Measurements from ENCODE around the gene IGFBPL1. TPM values are rescaled to one million over a fixed set of nuclear protein-coding genes. Genes with fewer than 3 reads are reported as not detected.
A peak's percentile ranks its signal among the peaks of the same experiment; 100 is the strongest.

Gene IGFBPL1
- total RNA-seq, 6 donors from 2014 or later, result 0.66 to 2.6 (median 1.4) TPM; not detected in 3

DNA sequence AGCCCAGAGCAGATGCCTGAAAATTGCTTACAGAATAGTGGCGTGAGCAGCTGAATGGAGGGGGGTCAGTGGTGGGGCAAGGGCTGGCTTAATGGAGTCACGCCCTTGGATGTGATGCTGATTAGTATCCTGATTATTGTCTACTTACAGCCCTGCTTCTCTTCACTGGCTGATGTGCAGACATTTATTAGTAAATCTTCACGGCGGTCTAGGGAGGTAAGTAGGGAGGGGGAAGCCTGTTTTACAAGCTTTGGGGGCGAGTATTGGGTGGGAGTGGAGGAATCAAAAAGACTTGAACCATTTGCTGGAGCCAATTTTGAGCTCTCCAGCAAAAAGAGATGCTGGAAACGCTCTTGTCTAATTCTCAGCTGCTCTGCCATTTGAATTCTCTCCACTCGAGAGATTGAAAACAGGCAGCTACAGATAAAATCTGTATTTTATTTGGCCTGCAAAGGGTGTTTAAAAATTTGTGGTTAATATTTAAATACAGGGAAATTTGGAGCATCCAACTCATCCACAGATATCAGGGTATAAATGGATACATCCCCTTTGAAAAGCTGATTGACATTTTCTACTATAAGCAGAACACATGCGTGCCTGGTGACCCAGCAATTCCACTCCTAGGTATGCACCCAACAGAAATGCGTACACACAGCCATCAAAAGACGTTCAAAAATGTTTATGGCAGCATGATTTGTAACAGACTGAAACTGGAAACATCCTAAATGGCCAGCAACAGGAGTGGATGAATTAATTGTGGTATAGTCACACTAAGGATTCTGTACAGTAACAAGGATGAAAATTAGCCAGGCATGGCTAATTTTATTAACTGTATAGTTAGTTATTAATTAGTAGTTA, 51.3 kb downstream of the IGFBPL1 start:
- 63 to 74% methylated on average over 10 of the region's 10 CpGs for whole genome bisulfite sequencing, 2 donors
- Histone ChIP-seq H3K27me3 (no peaks in the 10 kb centered on the region), H3K4me1 (no peaks in the 10 kb centered on the region), H3K36me3 (no peaks in the 10 kb centered on the region), H3K27ac (no peak overlapping the region), H3K4me3 (no peak overlapping the region), H3K9me3 (no peaks in the 10 kb centered on the region)
- TF ChIP-seq POLR2A (IDR thresholded peaks at IDR 0.05) (no peak), EP300 (IDR thresholded peaks at IDR 0.05) (no peak), POLR2AphosphoS5 (IDR thresholded peaks at IDR 0.05) (no peak), CTCF (IDR thresholded peaks at IDR 0.05) (no peak)
- ATAC-seq (ENCODE audit: low FRiP score in 2 of 2) (no peak), DNase-seq (no peak)

- WGBS, 2 donors, result 71 to 74% methylated on average over 2 of the region's 2 CpGs
- TF ChIP-seq CTCF (IDR thresholded peaks at IDR 0.05) (peak in 3 of 6 experiments; percentile 10 to 56 (median 38)), POLR2A (IDR thresholded peaks at IDR 0.05) (no peak)
- Histone ChIP-seq H3K4me1 (no peaks in the 10 kb centered on the region), H3K4me3 (no peak overlapping the region), H3K27me3 (no peaks in the 10 kb centered on the region), H3K36me3 (no peaks in the 10 kb centered on the region), H3K9me3 (no peaks in the 10 kb centered on the region), H3K27ac (no peak overlapping the region)
- ATAC-seq (ENCODE audit: low FRiP score in 2 of 2), result peak; percentile 47 to 77
- DNase-seq, result peak in 1 of 2 donors; percentile 31
Measured at GRCh38 chr9:38371495-38371894, 52.8 kb downstream of the IGFBPL1 start.

DNA sequence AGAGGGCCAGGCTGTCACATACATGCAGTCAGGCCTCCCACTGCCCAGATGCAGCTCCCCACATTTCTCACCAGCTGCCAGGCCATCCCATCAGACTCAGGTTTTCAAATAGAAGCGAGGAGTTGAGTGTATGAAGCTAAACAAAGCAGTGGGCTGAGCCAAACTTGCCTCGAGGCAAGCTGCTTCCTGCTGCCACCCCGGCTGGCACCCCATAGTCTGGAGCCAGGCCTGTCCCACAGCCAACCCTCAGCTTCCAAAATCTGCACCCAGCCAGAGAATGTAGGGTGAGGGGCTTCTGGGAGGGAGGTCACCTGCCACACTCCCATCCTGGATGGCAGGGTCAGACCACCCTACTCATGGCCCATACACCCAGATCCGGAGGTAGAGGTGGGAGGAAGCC, 54.1 kb downstream of the IGFBPL1 start:
- peak; percentile 10 to 13 for DNase-seq

DNA sequence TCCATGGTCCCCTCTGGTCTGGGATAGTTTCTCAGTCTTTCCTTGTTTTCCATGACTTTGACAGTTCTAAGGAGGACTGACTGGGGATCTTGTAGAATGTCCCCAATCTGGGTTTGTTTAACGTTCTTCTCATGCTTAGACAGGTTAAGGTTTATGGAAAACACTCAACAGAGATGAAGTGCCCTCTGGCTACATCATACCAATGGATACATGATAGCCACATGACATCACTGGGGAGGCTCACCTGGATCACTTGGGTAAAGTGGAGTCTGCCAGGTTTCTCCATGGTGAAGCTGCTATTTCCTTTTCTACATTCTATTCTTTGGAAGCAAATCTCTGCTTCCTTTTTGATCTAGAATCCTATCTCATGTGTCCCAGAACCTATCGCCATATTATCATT, 55.5 kb downstream of the IGFBPL1 start:
- Histone ChIP-seq H3K9me3 (no peaks in the 10 kb centered on the region), H3K4me3 (no peak overlapping the region), H3K27me3 (no peaks in the 10 kb centered on the region), H3K4me1 (no peaks in the 10 kb centered on the region), H3K27ac (no peak overlapping the region), H3K36me3 (no peaks in the 10 kb centered on the region)
- WGBS, 2 donors, result 64 to 77% methylated on average over 2 of the region's 2 CpGs
- DNase-seq, result no peak
- TF ChIP-seq EP300 (IDR thresholded peaks at IDR 0.05), result no peak
- no peak for ATAC-seq (ENCODE audit: low FRiP score in 2 of 2)

More for the DNA sequence above, 54.1 kb downstream of the IGFBPL1 start:
- WGBS, 2 donors, result 56 to 61% methylated on average over 4 of the region's 4 CpGs
- Histone ChIP-seq H3K4me3 (no peak overlapping the region), H3K36me3 (no peaks in the 10 kb centered on the region), H3K27me3 (no peaks in the 10 kb centered on the region), H3K4me1 (no peaks in the 10 kb centered on the region), H3K9me3 (no peaks in the 10 kb centered on the region), H3K27ac (no peak overlapping the region)
- no peak for ATAC-seq (ENCODE audit: low FRiP score in 2 of 2)
- no peak for TF ChIP-seq POLR2AphosphoS5 (IDR thresholded peaks at IDR 0.05)
- no peak for TF ChIP-seq EP300 (IDR thresholded peaks at IDR 0.05)
- TF ChIP-seq CTCF (IDR thresholded peaks at IDR 0.05), result no peak
- TF ChIP-seq POLR2A (IDR thresholded peaks at IDR 0.05), result no peak

- no peak for TF ChIP-seq CTCF (IDR thresholded peaks at IDR 0.05)
- TF ChIP-seq POLR2A (IDR thresholded peaks at IDR 0.05), result no peak
- no peak for TF ChIP-seq EP300 (IDR thresholded peaks at IDR 0.05)
- no peak for TF ChIP-seq POLR2AphosphoS5 (IDR thresholded peaks at IDR 0.05)
- Histone ChIP-seq H3K9me3 (no peaks in the 10 kb centered on the region), H3K4me3 (no peak overlapping the region), H3K27ac (no peak overlapping the region), H3K4me1 (peaks cover 3 to 5% (median 4%) of the 10 kb centered on the region in 4 donors), H3K36me3 (no peaks in the 10 kb centered on the region), H3K27me3 (no peaks in the 10 kb centered on the region)
- DNase-seq (no peak), ATAC-seq (ENCODE audit: low FRiP score in 2 of 2) (no peak)
Measured at GRCh38 chr9:38367898-38368297, 56.4 kb downstream of the IGFBPL1 start.
